22Rv1 (cell line): ENCODE measurements around the gene SLC25A42.

Experiments
- ZFX ChIP-seq: fragments of 450-650 bp; IDR thresholded peaks from 2 replicates; pipeline ENCODE4 v1.6.1; 2017; ENCODE audit warnings: antibody characterized with exemption, borderline replicate concordance
- TF ChIP-seq, protein P1 (sequence below): fragments of 450-650 bp; IDR thresholded peaks from 2 replicates; pipeline ENCODE4 v1.5.1; 2017; ENCODE audit warnings: mild to moderate bottlenecking

DNA sequence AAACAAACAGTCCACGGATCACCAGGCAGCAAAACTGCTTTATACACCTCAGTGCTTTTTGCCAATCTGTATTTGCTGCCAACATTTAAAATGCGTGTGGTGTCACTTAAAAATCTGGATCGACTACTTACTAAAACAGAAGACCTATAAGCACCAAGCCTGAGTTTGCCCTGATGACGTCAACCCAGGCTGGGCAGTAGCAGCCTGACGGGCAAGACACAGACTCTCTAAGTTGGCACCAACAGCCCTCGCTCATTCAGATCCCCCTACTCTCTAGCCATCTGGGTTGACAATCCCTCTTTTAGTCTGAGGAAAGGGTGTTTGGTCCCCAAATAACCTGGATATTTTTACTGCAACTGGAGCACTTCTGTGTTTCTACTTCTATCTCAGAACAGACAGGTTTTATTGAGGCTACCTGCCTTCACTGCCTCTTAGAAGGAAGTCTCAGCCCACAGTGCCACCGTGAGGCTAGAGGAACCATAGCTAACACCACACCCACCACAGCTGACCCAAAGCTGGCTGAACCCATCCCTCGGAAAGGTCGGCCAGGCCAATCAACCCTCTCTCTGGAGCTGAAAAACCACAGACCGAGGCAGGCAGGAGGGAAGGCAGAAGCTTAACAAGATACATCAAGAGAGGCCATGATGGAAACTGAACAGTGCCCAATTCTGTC lies 37.4 kb upstream of the SLC25A42 start:
- TF ChIP-seq, protein P1, sequence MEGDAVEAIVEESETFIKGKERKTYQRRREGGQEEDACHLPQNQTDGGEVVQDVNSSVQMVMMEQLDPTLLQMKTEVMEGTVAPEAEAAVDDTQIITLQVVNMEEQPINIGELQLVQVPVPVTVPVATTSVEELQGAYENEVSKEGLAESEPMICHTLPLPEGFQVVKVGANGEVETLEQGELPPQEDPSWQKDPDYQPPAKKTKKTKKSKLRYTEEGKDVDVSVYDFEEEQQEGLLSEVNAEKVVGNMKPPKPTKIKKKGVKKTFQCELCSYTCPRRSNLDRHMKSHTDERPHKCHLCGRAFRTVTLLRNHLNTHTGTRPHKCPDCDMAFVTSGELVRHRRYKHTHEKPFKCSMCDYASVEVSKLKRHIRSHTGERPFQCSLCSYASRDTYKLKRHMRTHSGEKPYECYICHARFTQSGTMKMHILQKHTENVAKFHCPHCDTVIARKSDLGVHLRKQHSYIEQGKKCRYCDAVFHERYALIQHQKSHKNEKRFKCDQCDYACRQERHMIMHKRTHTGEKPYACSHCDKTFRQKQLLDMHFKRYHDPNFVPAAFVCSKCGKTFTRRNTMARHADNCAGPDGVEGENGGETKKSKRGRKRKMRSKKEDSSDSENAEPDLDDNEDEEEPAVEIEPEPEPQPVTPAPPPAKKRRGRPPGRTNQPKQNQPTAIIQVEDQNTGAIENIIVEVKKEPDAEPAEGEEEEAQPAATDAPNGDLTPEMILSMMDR: peak; percentile 23; the same call in 1 of the 2 replicates
- no peak for TF ChIP-seq ZFX
